Rectal smooth muscle tissue (tissue), 1 donor: Measurements from ENCODE around the gene FAT3.
A peak's percentile ranks its signal among the peaks of the same experiment; 100 is the strongest.

Experiments
- H3K27ac ChIP-seq: one replicate; pipeline ENCODE4 v1.7.0; 2013; ENCODE audit warnings: low read depth, low read length, inconsistent platforms
- H3K27me3 ChIP-seq: one replicate; pipeline ENCODE4 v1.7.0; 2013; ENCODE audit warnings: low read length; ENCODE audit not compliant: control insufficient read depth, insufficient read depth
- H3K36me3 ChIP-seq: one replicate; pipeline ENCODE4 v1.7.0; 2013; ENCODE audit warnings: low read length; ENCODE audit not compliant: control insufficient read depth, insufficient read depth
- H3K4me1 ChIP-seq: one replicate; pipeline ENCODE4 v1.7.0; 2013; ENCODE audit warnings: low read length; ENCODE audit not compliant: control insufficient read depth, insufficient read depth
- H3K4me3 ChIP-seq: one replicate; pipeline ENCODE4 v1.7.0; 2013; ENCODE audit warnings: low read length
- H3K9ac ChIP-seq: one replicate; pipeline ENCODE4 v1.7.0; 2013; ENCODE audit warnings: low read length

The FAT3 gene

DNA sequence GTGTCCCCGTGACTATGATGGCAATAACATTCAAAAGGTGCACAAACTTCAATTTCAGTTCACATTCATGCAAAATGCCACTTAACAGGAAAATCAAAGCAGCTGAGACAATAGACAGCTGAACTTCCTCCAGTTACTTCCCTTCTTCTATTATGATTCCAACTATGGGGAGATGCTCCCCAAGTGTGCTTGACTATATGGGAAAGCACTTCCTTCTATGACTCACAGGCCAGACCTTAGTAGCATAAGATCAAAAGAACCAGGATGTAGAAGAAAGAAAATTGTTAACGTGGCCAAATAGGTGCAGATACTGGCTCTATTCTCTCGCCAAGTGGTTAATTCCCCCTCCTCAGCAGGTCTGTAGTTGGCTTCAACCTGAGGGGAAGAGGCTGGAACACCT is 7.8 kb upstream of the FAT3 start:
- Histone ChIP-seq H3K9ac (no peak overlapping the region), H3K4me3 (no peak overlapping the region), H3K27ac (no peak overlapping the region), H3K36me3 (no peaks in the 10 kb centered on the region), H3K27me3 (peaks cover 2% of the 10 kb centered on the region), H3K4me1 (no peaks in the 10 kb centered on the region)

DNA sequence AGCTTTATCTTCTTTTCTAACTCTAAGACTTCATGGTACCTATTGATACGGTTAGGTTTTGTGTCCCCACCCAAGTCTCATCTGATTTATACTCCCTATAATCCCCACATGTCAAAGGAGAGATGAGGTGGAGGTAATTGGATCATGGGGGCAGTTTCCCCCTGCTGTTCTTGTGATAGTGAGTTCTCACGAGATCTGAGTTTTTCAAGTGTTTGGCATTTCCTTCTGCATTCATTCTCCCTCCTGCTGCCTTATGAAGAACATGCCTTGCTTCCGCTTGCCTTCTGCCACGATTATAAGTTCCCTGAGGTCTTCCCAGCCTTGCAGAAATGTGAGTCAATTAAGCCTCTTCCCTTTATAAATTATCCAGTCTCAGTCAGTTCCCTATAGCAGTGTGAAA is 5.1 kb upstream of the FAT3 start:
- Histone ChIP-seq H3K9ac (no peak overlapping the region), H3K27me3 (peaks cover 5% of the 10 kb centered on the region), H3K27ac (no peak overlapping the region), H3K4me3 (no peak overlapping the region), H3K4me1 (no peaks in the 10 kb centered on the region), H3K36me3 (no peaks in the 10 kb centered on the region)

- Histone ChIP-seq H3K27ac (no peak overlapping the region), H3K9ac (no peak overlapping the region), H3K36me3 (no peaks in the 10 kb centered on the region), H3K4me3 (no peak overlapping the region), H3K4me1 (peaks cover 3% of the 10 kb centered on the region), H3K27me3 (peaks cover 15% of the 10 kb centered on the region)
Observed at GRCh38 chr11:92222701-92223100, 1.9 kb upstream of the FAT3 start.

- Histone ChIP-seq H3K4me1 (peaks cover 3% of the 10 kb centered on the region), H3K27ac (no peak overlapping the region), H3K4me3 (no peak overlapping the region), H3K27me3 (peaks cover 15% of the 10 kb centered on the region), H3K9ac (no peak overlapping the region), H3K36me3 (no peaks in the 10 kb centered on the region)
Observed at GRCh38 chr11:92224054-92224406, 588 bp upstream of the FAT3 start.

DNA sequence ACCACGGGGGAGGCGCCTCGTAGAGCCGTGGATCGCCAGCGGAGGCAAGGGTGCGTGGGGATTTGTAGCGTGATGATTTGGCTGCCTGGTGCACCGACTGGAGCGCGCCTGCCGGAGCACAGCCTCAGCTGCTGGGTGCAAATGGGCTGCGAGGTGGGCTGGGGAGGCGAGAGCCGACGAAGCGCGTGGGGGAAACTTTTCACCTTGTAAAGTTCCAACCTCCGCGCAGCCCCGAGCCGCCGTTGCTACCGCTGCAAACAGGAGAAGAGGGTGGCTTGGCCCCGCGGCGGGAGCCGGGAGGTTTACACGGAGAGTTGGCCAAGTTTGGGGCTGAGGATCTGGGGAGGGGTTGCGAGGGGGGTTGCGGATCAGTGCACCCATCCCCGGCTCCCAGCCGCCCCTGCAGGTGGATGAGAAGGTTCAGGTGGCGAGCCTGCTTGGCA is 528 bp downstream of the FAT3 start:
- Histone ChIP-seq H3K27me3 (peaks cover 15% of the 10 kb centered on the region), H3K9ac (no peak overlapping the region), H3K36me3 (no peaks in the 10 kb centered on the region), H3K27ac (no peak overlapping the region), H3K4me1 (peaks cover 3% of the 10 kb centered on the region), H3K4me3 (peak overlapping the region; percentile 53)

DNA sequence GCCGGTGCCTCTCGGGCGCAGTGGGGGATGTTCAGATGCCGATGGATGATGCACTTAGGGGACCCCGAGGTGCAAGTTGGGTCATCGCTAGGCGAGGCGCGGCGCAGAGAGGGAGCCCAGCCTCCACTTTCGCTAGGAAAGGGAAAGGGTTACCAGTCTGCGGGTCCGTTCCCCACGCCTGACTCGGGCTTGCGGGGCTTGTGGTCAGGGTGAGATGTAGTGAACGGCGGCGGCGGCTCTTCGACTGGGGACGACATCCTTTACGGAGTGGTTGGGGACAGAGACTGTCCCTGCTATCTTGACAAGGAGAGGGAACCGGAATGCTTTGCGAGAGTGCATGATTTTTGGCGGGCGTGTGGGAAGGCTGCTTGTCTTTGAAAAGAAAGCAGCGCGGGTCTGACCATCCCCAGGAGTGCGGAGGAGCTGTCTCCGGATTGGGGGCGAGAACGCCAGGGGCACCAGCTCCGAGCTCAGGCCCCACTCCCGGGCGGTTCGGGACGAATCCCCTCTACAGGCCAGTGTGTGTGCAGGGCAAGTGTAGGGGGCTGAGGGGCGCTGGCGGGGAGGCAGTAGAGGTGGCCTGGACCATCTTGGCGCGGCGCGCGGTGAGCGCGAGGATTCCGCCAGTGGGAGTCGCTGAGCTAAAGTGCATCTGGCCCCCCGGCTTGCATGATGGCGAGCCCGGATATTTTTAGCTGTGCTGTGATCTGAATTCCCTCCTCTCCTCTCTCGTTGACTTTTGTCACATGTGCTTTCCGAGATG is 1.1 kb downstream of the FAT3 start:
- Histone ChIP-seq H3K36me3 (no peaks in the 10 kb centered on the region), H3K27ac (no peak overlapping the region), H3K4me1 (peaks cover 3% of the 10 kb centered on the region), H3K27me3 (peaks cover 15% of the 10 kb centered on the region), H3K9ac (no peak overlapping the region), H3K4me3 (peak overlapping the region; percentile 53)

GRCh38 chr11:92226331-92227229 is 2.0 kb downstream of the FAT3 start:
- no peak overlapping the region for H3K27ac ChIP-seq
- H3K9ac ChIP-seq: no peak overlapping the region
- peaks cover 3% of the 10 kb centered on the region for H3K4me1 ChIP-seq
- H3K4me3 ChIP-seq: peak overlapping the region; percentile 53
- H3K27me3 ChIP-seq: peaks cover 14% of the 10 kb centered on the region
- no peaks in the 10 kb centered on the region for H3K36me3 ChIP-seq

GRCh38 chr11:92227230-92227814 is 2.7 kb downstream of the FAT3 start:
- Histone ChIP-seq H3K4me1 (peaks cover 3% of the 10 kb centered on the region), H3K4me3 (peak overlapping the region; percentile 9), H3K9ac (no peak overlapping the region), H3K27ac (no peak overlapping the region), H3K27me3 (peaks cover 13% of the 10 kb centered on the region), H3K36me3 (no peaks in the 10 kb centered on the region)

DNA sequence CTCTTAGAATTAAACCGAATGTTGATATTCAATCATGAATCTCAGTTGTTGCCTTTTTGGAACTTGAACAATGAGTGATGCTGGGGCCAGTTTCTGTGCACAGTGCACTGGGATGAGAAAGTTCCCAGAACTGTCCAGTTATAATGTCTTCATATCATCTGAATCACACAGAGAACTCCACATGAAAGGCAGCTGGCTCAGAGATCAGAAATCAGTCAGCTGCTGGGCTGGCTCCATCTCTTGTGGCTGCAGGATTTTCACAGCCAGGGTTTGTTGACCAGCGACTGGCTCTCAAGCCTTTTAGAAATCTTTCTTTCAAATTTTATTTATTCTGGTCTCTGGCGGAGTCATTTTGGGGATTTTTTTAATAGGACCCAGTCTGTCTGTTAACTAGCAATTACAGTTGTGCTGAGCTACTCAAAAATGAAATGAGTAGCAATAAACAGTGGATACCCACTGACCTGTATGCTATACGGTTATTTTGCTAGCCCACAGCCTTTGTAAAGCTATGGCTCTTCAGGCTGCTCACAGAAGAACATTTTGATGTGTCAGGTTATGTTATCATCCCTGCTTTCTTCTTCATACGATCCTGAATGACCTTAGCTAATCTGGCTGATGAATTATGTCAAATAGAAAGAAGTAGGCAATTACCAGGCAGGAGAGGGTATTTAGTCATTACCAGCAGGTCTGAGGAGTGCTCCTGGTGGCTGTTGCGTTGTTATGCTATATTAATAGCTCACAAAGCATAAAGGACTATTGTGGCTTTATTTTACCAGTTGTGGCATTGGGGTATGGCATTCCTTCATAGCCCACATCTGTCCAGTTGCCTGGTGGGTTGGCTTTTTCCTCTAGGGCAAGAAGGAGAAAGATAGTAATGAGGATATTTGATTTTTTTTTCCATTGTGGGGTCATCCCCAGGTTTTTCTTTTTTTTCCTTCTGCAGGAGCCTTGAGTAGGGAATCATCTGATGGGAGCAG is 3.6 kb downstream of the FAT3 start:
- Histone ChIP-seq H3K4me1 (peaks cover 3% of the 10 kb centered on the region), H3K9ac (no peak overlapping the region), H3K36me3 (no peaks in the 10 kb centered on the region), H3K27me3 (peaks cover 13% of the 10 kb centered on the region), H3K4me3 (no peak overlapping the region), H3K27ac (no peak overlapping the region)

DNA sequence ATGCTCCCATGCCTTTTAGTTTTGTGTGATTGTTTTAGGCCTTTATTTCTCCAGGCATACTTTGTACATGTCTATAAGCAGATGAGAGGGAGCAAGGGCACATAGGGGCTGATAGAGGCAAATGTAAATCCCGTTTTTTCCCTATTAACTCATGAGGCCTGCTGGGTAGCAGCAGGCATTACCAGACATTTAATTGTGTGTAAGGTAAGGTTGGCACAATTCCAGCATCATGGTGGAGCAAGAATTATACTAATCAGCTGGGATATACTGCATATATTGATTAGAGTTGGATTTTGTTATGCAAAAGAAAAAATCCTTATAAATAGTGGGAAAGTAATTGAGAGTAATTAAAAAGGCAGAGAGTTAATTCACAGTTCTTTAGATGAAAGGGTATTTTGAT is 12.2 kb downstream of the FAT3 start:
- Histone ChIP-seq H3K4me1 (no peaks in the 10 kb centered on the region), H3K9ac (no peak overlapping the region)

DNA sequence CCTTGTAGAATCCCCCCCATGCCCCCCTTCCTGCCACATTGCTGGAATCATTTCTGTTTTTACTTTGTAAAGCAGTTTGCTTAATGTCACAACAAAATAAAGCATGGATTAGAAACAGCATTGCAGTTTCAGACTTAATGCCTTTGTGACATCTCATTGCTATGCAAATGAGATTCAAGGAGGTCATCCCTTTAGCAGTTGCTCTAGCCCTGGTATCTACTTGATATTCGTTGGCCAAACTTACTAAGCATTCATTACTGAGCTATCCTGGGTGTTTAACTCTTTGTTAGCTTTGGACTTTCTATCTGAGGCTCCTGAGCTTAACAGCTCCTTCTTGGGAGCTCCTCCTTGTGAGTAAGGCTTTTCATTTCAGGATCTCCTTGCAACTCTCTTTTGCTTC is 16.3 kb downstream of the FAT3 start:
- no peak overlapping the region for H3K9ac ChIP-seq
- H3K4me3 ChIP-seq: no peak overlapping the region
- no peaks in the 10 kb centered on the region for H3K36me3 ChIP-seq
- no peak overlapping the region for H3K27ac ChIP-seq
- no peaks in the 10 kb centered on the region for H3K4me1 ChIP-seq
- no peaks in the 10 kb centered on the region for H3K27me3 ChIP-seq

More for the DNA sequence above, 12.2 kb downstream of the FAT3 start:
- H3K27ac ChIP-seq: no peak overlapping the region
- H3K36me3 ChIP-seq: no peaks in the 10 kb centered on the region
- H3K27me3 ChIP-seq: no peaks in the 10 kb centered on the region
- no peak overlapping the region for H3K4me3 ChIP-seq
